Glutamatergic neuron (in vitro differentiated cells): ENCODE measurements around the gene HIGD1B. TPM values are rescaled to one million over a fixed set of nuclear protein-coding genes. Genes with fewer than 3 reads are reported as not detected.
A peak's percentile ranks its signal among the peaks of the same experiment; 100 is the strongest.

Experiments used
- DNase-seq: peaks from one replicate; pipeline ENCODE4 v3.0.0; 2022
- H3K27ac Mint-ChIP-seq: one replicate; pipeline ENCODE4 v1.8.0; 2020; ENCODE audit warnings: mild to moderate bottlenecking, mixed read lengths, inconsistent platforms; ENCODE audit not compliant: unreplicated experiment
- H3K27me3 Mint-ChIP-seq: one replicate; pipeline ENCODE4 v1.8.0; 2020; ENCODE audit warnings: mild to moderate bottlenecking, moderate library complexity, mixed read lengths, inconsistent platforms; ENCODE audit not compliant: unreplicated experiment
- H3K36me3 Mint-ChIP-seq: one replicate; pipeline ENCODE4 v1.8.0; 2020; ENCODE audit warnings: mild to moderate bottlenecking, mixed read lengths, inconsistent platforms; ENCODE audit not compliant: unreplicated experiment
- H3K4me1 Mint-ChIP-seq: one replicate; pipeline ENCODE4 v1.8.0; 2020; ENCODE audit warnings: mild to moderate bottlenecking, low read depth, mixed read lengths, inconsistent platforms; ENCODE audit not compliant: unreplicated experiment
- H3K4me3 Mint-ChIP-seq: one replicate; pipeline ENCODE4 v1.8.0; 2020; ENCODE audit warnings: mild to moderate bottlenecking, mixed read lengths, inconsistent platforms; ENCODE audit not compliant: unreplicated experiment
- H3K9me3 Mint-ChIP-seq: one replicate; pipeline ENCODE4 v1.8.0; 2020; ENCODE audit warnings: mild to moderate bottlenecking, moderate library complexity, mixed read lengths, inconsistent platforms; ENCODE audit not compliant: unreplicated experiment
- total RNA-seq: library from RNA; stranded (reverse); fragmentation: NEBNext Ultra II Directional; extraction: Animal tissue kit (Norgen Biotek cat#: 25700); gene quantifications from one replicate; pipeline ENCODE4 v1.2.1, GENCODE V29; 2021; ENCODE audit not compliant: unreplicated experiment
- TF ChIP-seq, protein P1 (sequence below): fragments of 200-600 bp; sonication (generic); IDR thresholded peaks from one replicate; pipeline ENCODE4 v1.5.0; 2021; ENCODE audit not compliant: partially characterized antibody, unreplicated experiment

The HIGD1B gene
- total RNA-seq, 1 donor from 2014 or later = 1.1 TPM

DNA sequence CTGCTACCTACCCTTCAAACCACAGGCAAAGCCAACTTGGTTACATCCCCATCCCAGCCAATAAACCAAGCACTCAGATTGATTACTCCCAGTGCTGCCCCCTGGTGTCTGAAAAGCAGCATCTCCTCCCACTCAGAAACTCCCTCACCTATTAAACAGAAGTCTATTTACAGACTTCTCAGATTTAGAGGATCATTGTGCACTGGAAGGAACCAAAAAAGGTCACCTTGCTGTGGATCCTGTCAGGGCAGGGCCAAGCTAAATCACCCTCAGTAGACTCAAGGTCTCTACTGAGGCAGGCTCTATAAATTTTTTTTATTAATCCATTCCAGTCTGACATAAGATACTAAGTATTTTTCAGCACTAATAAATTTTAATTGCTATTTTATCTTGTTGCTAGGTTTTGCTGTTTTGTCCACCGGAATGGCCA lies 17.6 kb downstream of the HIGD1B start:
- no peaks in the 10 kb centered on the region for H3K27me3 Mint-ChIP-seq
- H3K9me3 Mint-ChIP-seq = no peaks in the 10 kb centered on the region
- TF ChIP-seq, protein P1, sequence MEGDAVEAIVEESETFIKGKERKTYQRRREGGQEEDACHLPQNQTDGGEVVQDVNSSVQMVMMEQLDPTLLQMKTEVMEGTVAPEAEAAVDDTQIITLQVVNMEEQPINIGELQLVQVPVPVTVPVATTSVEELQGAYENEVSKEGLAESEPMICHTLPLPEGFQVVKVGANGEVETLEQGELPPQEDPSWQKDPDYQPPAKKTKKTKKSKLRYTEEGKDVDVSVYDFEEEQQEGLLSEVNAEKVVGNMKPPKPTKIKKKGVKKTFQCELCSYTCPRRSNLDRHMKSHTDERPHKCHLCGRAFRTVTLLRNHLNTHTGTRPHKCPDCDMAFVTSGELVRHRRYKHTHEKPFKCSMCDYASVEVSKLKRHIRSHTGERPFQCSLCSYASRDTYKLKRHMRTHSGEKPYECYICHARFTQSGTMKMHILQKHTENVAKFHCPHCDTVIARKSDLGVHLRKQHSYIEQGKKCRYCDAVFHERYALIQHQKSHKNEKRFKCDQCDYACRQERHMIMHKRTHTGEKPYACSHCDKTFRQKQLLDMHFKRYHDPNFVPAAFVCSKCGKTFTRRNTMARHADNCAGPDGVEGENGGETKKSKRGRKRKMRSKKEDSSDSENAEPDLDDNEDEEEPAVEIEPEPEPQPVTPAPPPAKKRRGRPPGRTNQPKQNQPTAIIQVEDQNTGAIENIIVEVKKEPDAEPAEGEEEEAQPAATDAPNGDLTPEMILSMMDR = peak; percentile 92
- no peak overlapping the region for H3K27ac Mint-ChIP-seq
- H3K4me3 Mint-ChIP-seq = no peak overlapping the region
- H3K36me3 Mint-ChIP-seq = no peaks in the 10 kb centered on the region
- H3K4me1 Mint-ChIP-seq = no peaks in the 10 kb centered on the region
- DNase-seq = peak; percentile 73

DNA sequence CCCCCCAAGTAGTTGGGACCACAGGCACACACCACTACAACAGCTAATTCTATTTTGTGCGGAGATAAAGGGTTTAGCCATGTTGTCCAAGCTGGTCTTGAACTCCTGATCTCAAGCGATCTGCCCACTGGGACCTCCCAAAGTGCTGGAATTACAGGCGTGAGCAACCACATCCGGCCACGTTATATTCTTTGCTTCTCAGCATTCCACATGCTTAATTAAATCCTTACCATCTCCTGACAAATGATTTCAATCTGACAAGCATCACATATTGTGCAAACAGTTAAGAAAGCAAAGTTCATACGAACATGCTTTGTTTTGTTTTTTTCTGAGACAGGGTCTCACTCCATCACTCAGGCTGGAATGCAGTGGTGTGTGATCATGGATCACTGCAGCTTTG lies 18.2 kb downstream of the HIGD1B start:
- DNase-seq = no peak
- H3K36me3 Mint-ChIP-seq = no peaks in the 10 kb centered on the region
- H3K4me3 Mint-ChIP-seq = no peak overlapping the region
- no peaks in the 10 kb centered on the region for H3K27me3 Mint-ChIP-seq
- TF ChIP-seq, protein P1 = no peak
- no peak overlapping the region for H3K27ac Mint-ChIP-seq
- no peaks in the 10 kb centered on the region for H3K9me3 Mint-ChIP-seq
- H3K4me1 Mint-ChIP-seq = no peaks in the 10 kb centered on the region

DNA sequence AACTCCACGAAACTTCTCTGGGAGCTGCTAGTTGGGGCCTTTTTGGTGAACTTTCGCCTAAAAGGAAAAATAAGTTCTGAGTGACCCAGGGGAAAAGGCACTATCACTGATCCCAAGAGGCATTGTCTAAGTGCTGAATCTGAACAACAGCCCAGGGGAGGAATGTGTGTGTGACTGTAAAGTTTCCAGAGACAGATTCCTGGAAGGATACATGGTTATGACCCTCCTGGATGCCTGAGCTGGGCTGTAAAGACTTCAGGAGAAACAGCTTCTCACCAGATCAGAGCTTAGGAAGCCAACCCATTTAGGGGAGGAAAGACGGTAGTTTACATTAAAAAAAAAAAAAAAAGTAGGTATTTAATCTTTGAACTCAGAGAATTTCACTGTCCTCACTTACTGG lies 20.2 kb downstream of the HIGD1B start:
- Mint-ChIP-seq H3K4me3 (no peak overlapping the region), H3K27ac (no peak overlapping the region), H3K4me1 (no peaks in the 10 kb centered on the region), H3K27me3 (no peaks in the 10 kb centered on the region), H3K36me3 (no peaks in the 10 kb centered on the region), H3K9me3 (no peaks in the 10 kb centered on the region)
- TF ChIP-seq, protein P1 = no peak
- DNase-seq = no peak

DNA sequence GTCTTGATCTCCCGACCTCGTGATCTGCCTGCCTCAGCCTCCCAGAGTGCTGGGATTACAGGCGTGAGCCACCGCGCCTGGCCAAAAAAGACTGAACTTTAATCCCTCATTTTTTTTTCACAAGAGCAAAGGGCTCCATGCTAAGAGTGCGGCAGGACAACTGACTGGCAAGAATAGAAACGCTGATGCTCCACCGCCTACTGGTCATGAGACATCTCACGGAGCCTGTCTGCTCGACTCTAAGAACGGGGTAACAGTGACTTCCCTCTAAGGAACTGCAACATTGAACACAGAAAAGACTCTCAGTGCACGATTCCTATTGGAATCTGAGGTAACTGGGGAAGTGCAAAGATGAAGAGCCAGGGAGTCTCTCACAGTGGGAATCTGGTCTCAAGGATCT lies 23.9 kb downstream of the HIGD1B start:
- H3K27me3 Mint-ChIP-seq = no peaks in the 10 kb centered on the region
- no peaks in the 10 kb centered on the region for H3K4me1 Mint-ChIP-seq

DNA sequence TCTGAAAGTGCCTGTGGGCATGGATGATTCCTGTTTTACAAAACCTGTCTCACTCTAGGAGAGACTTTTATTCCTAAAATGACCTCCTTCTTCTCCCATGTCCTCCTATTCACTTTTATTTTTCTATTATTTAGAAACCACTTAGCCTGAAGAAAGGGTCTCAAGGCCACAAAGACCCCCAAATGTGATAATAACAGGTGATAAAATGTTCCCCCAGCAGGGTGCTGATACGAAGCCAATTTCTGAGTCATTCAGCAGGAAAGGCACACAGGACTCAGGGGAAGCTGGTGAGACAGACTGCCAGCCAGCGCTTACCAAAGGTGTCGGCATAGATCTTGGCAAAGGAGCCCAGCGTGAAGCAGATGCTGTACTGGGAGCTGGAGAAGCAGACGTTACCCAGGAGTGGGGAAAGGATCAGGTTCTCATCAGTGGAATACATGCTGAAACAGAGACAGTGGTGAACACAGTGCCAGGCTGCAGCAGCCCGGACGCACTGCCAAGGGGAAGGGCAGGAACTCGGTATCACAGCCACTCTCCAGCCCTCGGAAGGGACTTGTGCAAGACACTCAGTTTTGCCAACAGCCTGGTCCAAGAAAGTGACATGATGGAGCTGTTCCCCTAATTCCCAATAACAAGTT lies 24.6 kb downstream of the HIGD1B start:
- Mint-ChIP-seq H3K27me3 (peaks cover 2% of the 10 kb centered on the region), H3K36me3 (no peaks in the 10 kb centered on the region), H3K9me3 (no peaks in the 10 kb centered on the region), H3K4me3 (no peak overlapping the region), H3K4me1 (no peaks in the 10 kb centered on the region), H3K27ac (no peak overlapping the region)
- TF ChIP-seq, protein P1 = no peak
- DNase-seq = no peak

More for the DNA sequence above, 23.9 kb downstream of the HIGD1B start:
- H3K9me3 Mint-ChIP-seq = no peaks in the 10 kb centered on the region
- peak overlapping the region; percentile 25 for H3K4me3 Mint-ChIP-seq
- H3K36me3 Mint-ChIP-seq = no peaks in the 10 kb centered on the region
- no peak for DNase-seq
- TF ChIP-seq, protein P1 = no peak
- H3K27ac Mint-ChIP-seq = no peak overlapping the region
